Skin of body (tissue), 2 donors: ENCODE measurements around the gene ZBTB43. TPM values are rescaled to one million over a fixed set of nuclear protein-coding genes. Genes with fewer than 3 reads are reported as not detected.

ENCODE experiments used
- DNase-seq: peaks from one replicate; lab custom pipeline; 2025; lab: John Stamatoyannopoulos, UW
- total RNA-seq: library from RNA; depleted of rRNA; stranded (reverse); fragments of >200 nt; gene quantifications from one replicate; pipeline ENCODE4 v1.2.3, GENCODE V29; 2014

The ZBTB43 gene
- total RNA-seq, 1 donor from 2014 or later = 14.8 TPM

DNA sequence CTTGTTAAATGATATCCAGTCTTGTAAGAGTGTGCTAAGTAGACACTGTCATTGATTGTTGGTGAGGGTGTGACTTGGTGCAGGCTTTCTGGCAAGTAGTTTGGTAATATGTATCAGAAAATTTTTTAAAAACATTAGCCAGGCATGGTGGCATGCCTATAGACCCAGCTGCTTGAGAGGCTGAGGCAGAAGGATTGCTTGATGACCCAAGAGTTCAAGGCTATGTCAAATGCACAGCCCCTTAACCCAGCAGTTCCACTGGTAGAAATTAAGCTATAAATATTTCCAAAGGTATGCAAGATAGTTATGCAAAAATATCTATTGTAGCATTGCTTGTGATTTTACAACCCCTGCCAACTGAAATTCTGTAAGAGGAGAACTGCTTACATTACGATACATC lies 24.2 kb downstream of the ZBTB43 start:
- DNase-seq = no peak

DNA sequence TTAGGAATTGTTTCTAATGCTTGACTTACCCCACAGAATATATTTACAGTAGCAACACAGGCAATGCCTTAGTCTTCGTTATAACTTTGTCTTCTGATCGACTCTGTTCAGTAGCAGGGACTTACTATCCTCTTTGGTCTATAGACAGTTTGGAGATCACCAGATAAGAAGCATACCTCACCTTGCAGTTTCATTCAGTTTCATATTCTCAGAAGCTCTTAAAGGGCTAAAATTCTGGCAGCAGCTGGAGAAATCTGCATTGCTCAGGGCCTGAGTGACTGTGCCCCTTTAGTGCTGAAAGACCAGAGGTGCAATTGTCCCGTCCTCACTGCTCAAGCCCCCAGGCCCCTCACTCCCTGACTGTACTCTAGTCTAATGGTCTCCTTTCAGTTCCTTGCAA lies 26.0 kb downstream of the ZBTB43 start:
- DNase-seq = no peak

DNA sequence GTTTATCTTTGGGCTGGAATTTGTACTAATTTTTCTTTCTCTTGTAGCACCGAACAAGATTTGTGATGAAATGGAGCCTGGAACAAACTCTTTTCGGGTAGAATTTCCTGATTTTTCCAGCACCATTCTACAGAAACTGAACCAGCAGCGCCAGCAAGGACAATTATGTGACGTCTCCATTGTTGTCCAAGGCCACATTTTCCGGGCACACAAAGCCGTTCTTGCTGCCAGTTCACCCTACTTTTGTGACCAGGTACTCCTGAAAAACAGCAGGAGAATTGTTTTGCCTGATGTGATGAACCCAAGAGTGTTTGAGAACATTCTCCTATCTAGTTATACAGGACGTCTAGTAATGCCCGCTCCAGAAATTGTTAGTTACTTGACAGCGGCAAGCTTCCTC lies 27.6 kb downstream of the ZBTB43 start:
- no peak for DNase-seq

DNA sequence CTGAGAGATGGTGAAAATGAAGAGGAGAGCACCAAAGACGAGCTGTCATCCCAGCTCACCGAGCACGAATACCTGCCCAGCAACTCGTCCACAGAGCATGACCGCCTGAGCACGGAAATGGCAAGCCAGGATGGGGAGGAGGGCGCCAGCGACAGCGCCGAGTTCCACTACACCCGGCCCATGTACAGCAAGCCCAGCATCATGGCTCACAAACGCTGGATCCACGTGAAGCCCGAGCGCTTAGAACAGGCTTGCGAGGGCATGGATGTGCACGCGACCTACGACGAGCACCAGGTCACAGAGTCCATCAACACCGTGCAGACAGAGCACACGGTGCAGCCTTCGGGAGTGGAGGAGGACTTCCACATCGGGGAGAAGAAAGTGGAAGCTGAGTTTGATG lies 28.2 kb downstream of the ZBTB43 start:
- DNase-seq = no peak

DNA sequence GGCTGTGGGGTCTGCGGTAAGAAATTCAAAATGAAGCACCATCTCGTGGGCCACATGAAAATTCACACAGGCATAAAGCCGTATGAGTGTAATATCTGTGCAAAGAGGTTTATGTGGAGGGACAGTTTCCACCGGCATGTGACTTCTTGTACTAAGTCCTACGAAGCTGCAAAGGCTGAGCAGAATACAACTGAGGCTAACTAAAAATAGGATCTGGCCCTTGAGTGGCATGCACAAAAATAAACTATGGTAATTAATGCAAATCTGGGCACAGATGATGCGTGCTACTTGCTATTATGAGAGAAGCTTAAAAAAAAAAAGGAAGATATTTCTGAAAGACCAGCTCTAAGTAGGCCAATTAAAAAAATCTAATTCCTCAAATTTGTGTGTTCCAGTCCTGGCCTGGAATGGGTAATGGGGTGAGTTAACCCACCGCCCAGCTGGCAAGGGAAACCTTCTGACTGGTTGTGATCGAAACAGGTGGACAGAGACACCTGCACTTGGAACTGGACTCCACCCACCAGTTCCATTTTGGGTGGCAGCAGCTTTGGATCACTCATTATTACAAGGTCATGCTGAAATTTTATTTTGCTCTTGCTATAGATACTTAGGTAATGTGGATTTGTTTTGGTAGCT lies 29.0 kb downstream of the ZBTB43 start:
- DNase-seq = no peak

DNA sequence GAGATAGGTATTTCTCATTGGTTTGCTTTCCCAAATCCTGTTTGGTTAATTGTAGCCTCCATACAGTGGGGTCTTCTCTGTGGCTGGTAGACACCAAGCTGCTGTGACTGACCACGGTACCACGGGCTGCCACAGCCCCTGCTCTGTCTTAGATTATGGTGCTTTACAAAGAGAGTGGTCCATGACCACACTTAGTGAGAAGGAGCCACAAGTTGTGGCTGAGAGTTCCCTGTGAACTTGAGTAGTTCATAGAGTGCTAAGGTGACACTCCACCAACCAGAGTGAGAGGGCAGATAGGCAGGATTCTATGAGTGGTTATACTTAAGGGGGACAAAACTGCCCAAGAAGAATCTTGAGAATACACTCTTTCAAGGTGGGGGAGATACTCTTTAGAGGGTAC lies 29.8 kb downstream of the ZBTB43 start:
- no peak for DNase-seq

DNA sequence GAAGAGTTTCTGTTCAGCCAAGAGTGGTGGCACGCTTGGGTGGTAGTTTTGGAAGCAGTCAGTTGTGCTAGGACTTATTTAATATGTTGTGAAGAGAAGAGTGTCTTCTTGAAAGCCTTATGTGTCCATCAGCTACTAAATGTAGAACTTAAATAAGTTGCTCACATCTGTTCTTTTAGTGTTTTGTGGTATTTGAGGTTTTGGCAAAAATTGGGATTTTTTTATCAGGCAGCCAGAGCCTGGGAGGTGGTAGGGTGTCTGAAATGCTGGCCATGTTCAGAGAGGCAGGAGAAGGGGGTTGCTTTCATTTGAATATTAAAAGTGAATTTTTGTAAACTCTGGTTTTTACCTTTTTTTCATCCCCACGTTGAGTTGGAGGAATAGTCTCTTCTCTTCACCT lies 31.4 kb downstream of the ZBTB43 start:
- no peak for DNase-seq

DNA sequence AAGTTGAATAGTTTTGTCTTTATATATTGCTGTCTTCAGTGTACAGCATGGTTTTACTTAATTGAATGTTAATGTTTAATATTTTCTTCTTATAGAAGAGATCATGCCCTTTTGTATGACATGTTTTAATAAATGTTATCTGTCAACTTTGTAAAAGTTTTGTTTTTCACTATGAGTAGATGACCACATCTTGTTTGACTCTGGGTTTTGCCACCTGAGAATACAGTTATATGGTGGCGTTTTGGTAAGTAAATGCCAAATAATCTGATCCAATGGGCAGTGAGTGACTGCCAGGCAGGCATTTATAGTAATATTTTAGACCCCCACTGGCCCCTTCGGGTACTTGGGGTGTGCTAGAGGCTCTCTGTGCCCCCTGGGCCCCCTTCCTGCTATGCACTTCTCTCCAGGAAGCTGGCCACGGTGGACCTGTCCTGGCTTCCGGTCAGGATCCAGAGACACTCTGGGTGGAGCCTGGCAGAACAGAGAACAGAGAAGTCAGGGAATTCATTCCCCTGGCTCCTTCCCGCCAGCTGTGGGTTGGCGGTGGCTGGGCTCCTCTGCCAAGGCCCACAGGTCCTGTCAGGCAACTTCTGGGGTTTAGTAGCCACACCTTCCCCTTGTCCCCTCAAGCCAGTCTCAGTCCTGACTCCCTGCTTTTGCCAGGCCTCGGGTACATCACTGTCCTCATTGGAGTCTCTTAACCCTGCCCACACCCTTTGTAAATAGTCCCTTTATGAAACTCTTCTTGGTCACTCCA lies 33.4 kb downstream of the ZBTB43 start:
- no peak for DNase-seq

DNA sequence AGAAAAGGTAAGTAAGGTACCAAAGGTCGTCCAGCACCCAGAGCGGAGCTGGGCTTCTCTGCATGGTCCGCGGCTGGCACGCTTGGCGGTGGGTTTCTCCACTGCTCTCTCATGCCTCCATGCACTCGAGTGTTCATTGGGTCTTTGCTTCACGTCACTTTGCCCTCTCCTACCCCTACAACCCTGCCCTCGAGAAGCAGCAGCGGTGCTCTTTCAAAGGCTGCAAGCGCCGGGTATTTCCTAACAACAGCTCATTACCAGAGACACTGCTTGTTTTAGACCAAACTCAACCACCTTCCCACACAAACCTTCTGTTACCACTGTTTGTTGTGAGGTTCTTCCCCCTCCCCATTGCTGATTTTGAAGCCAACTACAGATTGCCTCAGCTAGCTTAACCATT lies 34.1 kb downstream of the ZBTB43 start:
- DNase-seq = no peak

DNA sequence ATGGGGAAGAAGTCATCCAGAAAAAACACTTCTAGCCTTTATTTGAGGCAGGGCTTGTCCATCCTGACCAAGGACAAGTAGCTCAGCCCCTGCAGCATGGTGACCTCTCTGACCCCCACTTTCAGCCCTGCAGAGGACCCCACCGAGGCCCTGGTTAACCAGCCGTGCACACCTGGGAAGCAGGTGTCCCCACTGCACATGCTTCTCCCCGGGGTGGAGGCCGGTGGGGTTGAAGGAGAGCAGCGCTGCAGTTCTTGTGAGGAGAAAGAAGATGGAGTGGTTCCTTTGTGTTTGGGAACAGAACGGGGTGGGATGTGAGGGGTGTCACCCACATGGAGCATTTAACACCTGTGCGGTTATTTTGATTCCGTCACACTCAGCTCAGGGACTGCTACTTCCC lies 34.5 kb downstream of the ZBTB43 start:
- DNase-seq = no peak

DNA sequence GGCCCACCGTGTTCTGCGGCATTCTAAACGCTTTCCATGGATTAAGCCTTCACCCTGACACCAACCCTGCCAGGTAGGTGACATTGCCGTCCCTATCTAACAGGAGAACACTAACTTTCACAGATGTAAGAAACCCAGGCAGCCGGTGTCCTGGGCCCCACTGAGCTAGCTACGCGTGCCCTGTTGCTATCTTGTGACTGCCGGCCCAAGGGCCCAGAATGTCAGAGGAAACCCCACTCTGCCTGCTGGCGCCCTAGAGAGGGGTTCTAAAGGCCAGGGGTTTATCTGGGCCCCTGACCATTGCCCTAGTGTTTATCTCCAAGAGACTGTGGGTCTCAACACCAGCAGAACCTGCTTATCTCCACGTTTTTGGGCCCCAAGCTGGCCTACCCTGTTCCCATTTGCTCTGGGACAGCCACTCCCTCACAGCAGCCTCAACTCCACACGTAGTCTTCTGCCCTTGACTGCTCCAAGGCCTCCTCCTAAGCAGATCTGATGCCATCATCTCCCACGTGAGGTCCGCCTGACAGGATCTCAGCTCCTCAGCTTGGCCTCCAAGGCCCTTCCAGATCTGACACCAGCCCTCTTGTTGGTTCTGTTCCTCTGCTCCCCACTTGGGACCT lies 37.5 kb downstream of the ZBTB43 start:
- DNase-seq = no peak

DNA sequence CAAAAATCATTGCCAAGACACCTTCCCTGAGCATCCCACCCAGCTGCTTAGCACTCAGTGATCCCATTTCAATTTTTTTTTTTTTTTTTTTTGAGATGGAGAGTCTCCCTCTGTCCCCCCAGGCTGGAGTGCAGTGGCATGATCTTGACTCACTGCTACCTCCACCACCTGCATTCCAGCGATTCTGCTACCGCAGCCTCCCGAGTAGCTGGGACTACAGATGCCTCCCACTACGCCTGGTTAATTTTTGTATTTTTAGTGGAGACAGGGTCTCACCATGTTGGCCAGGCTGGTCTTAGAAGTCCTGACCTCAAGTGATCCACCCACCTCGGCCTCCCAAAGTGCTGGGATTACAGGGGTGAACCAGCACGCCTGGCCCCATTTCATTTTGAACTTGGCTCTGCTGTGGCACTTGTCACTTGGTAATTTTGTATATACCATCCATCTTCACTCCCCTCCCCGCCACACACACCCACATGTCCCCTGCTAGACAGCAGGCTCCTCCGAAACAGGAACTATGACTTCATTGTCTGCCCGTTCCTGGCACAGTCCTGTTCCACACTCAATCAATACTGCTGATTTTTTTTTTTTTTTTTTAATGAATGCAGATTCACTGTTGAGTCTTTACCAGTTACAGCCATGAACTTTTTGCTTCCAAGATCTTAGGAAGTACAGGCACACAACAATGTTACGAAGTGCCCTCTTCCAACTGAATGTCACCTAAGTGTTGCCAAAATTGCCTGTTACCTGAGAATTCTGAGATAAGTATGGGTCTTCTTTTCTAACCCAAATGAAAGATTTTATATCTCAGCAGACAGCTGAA lies 38.3 kb downstream of the ZBTB43 start:
- no peak for DNase-seq

DNA sequence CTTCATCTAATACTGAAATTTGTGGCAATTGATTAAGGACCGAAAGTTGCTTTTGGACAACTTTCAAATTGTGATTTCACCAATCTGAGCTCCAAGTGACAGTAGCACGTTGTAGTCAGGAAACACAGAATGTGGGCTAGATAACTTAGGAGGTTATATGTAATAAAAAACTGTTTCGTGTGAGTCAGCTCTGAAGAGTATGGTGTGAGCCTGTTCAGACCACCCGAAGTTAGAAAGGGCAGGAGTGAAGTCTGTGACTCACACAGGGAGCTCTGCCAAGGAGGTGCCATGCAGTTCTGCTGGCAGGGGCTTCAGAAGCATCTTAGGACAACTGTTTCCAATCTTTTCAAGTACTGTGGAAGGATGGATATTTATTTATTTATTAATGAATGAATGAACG lies 39.2 kb downstream of the ZBTB43 start:
- no peak for DNase-seq

DNA sequence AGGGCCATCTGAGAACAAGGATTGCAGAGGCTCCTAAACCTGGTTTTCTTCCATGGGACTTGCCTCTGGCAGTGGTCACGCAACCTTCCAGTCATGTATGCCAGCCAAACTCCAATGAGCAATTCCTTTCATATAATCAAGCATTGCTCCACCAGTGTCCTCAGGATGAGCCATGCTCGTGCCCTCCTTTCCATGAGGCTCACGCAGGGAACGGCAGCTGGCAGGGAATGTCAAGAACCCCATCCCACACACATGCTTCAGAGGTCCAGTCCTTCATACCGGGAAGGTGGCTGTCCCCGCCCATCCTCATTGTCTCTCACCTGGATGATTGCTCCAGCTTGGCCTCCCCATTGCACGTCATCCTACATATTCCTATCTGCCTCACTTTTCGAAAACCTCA lies 42.2 kb downstream of the ZBTB43 start:
- no peak for DNase-seq

DNA sequence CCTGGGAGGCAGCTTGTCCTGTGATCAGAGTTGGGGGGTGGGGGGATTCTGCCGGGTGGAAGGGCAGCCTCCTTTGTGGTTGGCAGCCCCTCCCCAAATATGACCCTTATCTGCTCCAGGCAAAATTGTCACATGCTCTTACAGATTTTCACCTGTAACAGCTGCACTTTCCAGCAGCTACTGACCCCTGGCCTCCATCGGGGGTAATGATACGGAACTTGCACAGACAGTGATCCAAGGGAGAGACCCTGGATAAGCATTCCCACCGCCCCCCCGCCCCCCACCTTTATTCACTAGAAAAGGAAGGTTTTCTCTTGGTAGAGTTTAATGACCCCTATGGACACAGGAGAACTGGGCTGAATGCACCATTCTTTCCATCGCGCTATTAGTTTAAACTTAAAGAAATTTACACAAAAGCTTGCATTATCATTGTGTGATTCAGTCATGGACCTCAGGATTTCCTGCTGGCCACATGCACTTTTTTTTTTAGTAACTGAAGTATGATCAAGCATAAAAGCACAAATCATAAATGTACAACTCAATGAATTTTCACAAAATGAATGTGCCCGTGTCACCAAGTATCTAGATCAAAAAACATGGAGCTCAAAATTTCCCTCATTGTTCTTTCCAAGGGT lies 44.9 kb downstream of the ZBTB43 start:
- no peak for DNase-seq

DNA sequence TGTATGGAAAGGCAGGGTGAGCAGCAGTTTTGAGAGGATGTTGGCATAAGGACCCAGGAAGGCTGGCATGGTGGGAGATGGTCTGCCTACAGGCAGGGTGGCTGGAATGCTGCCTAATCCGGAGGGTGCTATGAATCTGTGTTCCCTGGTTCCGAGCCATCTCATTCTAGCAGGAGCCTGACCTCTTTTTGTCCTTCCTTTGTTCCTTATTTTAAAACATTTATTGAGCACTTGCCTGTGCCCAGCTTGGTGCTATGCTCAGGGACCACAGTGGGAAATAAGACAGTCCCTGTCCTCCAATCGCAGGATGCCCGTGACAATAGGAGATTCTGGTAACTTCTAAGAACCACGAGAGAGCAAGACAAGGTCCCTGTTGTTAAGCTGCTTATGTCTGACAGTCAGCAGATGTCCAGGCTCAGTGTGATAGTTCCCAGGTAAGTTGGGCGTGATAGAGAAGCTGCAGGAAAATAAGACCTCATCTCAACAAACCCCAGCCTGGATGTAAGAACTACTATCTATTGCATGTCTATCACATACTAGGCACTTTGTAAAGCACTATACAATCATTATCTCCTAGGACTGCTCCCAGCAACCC lies 46.5 kb downstream of the ZBTB43 start:
- no peak for DNase-seq

DNA sequence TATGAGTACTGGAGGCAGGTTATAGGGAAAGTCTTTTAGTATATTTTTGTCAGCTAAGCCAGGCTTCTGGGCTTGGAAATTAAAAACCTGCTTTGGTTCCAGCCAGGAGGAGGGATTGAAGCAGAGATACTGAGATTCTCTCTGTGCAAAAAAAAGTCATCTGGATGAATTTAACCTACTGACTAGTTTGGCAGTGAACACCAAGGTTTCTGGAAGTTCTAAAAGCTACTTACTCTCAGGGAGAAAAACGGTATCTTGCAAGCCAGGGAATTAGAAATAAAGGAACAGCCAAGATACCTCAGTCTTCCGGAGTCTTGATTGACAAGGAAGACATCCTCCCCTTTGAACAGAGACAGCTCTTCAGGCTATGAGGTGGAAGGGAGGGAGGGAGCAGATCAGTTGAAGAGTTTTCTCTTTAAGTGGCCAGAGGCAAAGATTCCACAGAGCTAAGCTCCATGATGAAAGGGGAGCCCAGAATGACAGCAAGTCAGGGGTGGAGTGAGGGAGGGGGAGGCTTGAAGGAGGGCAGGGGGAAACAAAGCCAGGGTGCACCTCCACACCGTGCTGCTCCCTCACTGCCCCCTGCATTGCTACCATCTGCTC lies 47.3 kb downstream of the ZBTB43 start:
- DNase-seq = no peak

DNA sequence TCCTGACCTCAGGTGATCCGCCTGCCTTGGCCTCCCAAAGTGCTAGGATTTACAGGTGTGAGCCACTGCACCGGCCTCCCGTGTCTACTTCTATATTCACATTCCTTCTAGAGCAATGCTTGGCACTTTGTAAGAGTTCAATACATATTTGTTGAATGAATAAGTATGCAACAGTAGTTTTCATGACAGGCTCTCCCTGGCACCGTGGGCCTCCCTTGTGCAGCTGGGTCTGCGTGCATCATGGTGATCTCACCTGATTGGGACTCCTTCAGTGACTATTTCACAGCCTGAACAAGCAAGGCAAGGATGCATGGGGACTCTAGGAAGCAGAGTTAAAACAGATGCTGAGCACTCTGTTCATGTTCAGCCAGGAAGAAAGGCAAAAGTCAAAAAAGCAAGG lies 48.8 kb downstream of the ZBTB43 start:
- DNase-seq = no peak

DNA sequence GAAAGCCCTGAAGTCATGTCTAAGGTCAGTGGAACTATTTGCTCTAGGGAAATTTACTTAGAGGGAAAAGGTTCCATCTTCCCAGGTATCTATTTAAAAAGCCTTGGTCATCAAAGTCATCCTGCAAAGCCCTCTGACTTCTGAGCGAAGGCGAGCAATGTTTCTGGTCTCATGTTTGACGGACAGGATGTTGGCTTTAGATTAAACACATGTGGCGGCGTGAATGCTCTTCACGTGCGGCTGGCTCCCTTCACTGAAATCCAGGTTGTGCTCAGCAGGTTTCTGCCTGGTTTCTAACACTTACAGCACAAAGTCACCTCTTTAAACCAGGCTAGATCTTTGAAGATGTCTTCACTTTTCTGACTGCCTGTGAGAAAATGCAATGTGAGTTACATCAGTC lies 49.9 kb downstream of the ZBTB43 start:
- no peak for DNase-seq

DNA sequence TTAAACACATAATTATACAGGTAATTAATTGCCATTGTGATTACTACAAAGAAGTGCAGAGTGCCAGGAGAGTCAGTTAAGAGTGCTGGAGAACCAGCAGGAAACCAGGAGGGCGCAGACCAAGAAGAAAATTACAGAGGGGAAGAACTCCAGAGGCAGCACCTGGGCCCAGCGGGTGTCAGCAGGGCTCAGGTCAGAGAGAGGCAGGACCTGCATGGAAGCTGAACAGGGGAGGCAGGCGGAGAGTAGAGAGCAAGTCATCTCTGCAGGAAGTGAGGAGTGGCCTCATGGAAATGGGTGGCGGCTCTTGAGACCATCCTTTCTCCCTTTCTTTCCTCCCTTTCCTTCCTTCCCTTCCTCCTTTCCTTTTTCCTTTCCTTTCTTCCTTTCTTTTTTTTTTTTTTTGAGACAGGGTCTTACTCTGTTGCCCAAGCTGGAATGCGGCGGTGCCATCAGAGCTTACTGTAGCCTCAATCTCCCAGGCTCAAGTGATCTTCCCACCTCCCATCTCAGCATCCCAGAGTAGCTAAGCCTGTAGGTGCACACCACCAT lies 51.6 kb downstream of the ZBTB43 start:
- DNase-seq = no peak
